ENCODE data around the gene SLC12A6. TPM values are rescaled to one million over a fixed set of nuclear protein-coding genes. Genes with fewer than 3 reads are reported as not detected.
"Not testable (repeated sequence)": the region's sequence is repeated elsewhere in the genome, so short reads cannot be mapped to it uniquely, and the experiment has no call there.

The SLC12A6 gene
- total RNA-seq, 1 experiment from 2014 or later: 15.1 TPM

DNA sequence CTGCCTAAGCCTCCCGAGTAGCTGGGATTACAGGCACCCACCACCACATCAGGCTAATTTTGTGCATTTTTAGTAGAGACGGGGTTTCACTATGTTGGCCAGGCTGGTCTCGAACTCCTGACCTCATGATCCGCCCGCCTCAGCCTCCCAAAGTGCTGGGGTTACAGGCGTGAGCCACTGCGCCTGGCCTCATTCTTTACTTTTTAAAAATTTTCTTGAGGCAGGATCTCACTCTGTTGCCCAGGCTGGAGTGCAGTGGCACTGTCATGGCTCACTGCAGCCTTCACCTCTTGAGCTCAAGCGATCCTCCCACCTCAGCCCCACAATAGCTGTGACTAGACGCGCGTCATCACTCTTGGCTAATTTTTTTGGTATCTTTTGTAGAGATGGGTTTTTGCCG, 15.4 kb upstream of the SLC12A6 start:
- DNase-seq (ENCODE audit: low read depth, low spot score); H4K20me1 ChIP-seq (ENCODE audit: insufficient read depth); intact Hi-C loops (cut with micrococcal nuclease); BruUV-seq (replicated peaks); H3K9me3 ChIP-seq (ENCODE audit: control insufficient read depth in 1 of 2, insufficient read depth in 1 of 2, low read depth in 1 of 2, low read length in 2 of 2); ATAC-seq; H3K27me3 ChIP-seq (ENCODE audit: insufficient read depth, low read length); H3K27ac ChIP-seq (ENCODE audit: low read depth, low read length); H3K9ac ChIP-seq (ENCODE audit: low read length); H3K4me1 ChIP-seq (ENCODE audit: control insufficient read depth in 1 of 2, insufficient read depth in 2 of 2, low read length in 2 of 2); H2AFZ ChIP-seq (ENCODE audit: low read depth, low read length, poor library complexity, severe bottlenecking); H3K36me3 ChIP-seq (ENCODE audit: control insufficient read depth in 1 of 2, insufficient read depth in 2 of 2, low read length in 2 of 2); H3K4me3 ChIP-seq (replicated peaks in 1 of 2; ENCODE audit: low read depth in 1 of 2, low read length in 2 of 2); H3K9me2 ChIP-seq (ENCODE audit: insufficient read depth); POLR2A ChIA-PET; H3K4me2 ChIP-seq (ENCODE audit: low read length); RAD21 ChIA-PET (ENCODE audit: low non-redundant PET in 1 of 2, low total read pairs in 2 of 2, uncharacterized antibody in 2 of 2, unreplicated experiment in 2 of 2); H3K79me2 ChIP-seq (ENCODE audit: insufficient read depth, low read length): not testable (repeated sequence)
- CTCF ChIA-PET: interaction anchor here (0.9 kb wide), 1 partner anchor 15 kb away, joined by 3 read pairs; no protein-coding TSS in a partner anchor

DNA sequence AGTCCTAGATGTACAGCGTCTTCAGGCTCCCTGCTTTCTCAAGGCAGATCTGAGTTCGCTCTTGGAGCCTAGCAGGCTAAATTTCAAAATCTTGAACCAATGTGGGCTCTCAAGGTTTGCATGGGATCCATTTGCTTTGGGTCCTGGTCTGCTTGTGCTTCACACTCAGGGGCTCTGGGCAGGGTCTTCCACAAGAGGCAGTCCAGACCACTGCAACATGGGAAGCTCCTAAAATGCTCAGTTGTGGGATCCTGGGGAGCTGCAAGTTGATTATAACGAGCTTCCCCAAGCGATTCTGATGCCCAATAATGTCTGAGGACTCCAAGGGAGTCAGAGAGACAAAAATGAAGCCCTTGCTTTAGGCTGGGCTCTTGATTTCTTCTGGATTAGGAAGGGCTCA, 12.2 kb upstream of the SLC12A6 start:
- H3K9ac ChIP-seq (ENCODE audit: low read length): no peak overlapping the region
- H3K9me2 ChIP-seq (ENCODE audit: insufficient read depth): no peaks in the 10 kb centered on the region
- H3K27me3 ChIP-seq (ENCODE audit: insufficient read depth, low read length): no peaks in the 10 kb centered on the region
- H3K4me1 ChIP-seq (ENCODE audit: control insufficient read depth in 1 of 2, insufficient read depth in 2 of 2, low read length in 2 of 2): no peaks in the 10 kb centered on the region
- no peak for ATAC-seq
- H3K36me3 ChIP-seq (ENCODE audit: control insufficient read depth in 1 of 2, insufficient read depth in 2 of 2, low read length in 2 of 2): no peaks in the 10 kb centered on the region
- no peak overlapping the region for H2AFZ ChIP-seq (ENCODE audit: low read depth, low read length, poor library complexity, severe bottlenecking)
- H3K27ac ChIP-seq (ENCODE audit: low read depth, low read length): no peak overlapping the region
- no TSS peak for BruUV-seq (replicated peaks)
- H3K4me3 ChIP-seq (replicated peaks in 1 of 2; ENCODE audit: low read depth in 1 of 2, low read length in 2 of 2): no peak overlapping the region
- no peak for DNase-seq (ENCODE audit: low read depth, low spot score)
- intact Hi-C loops (cut with micrococcal nuclease): no loop called here
- POLR2A ChIA-PET: no interaction called here
- no peaks in the 10 kb centered on the region for H4K20me1 ChIP-seq (ENCODE audit: insufficient read depth)
- no peaks in the 10 kb centered on the region for H3K9me3 ChIP-seq (ENCODE audit: control insufficient read depth in 1 of 2, insufficient read depth in 1 of 2, low read depth in 1 of 2, low read length in 2 of 2)
- TF ChIP-seq ZFX (IDR thresholded peaks at IDR 0.05): no peak
- TF ChIP-seq, protein P1, sequence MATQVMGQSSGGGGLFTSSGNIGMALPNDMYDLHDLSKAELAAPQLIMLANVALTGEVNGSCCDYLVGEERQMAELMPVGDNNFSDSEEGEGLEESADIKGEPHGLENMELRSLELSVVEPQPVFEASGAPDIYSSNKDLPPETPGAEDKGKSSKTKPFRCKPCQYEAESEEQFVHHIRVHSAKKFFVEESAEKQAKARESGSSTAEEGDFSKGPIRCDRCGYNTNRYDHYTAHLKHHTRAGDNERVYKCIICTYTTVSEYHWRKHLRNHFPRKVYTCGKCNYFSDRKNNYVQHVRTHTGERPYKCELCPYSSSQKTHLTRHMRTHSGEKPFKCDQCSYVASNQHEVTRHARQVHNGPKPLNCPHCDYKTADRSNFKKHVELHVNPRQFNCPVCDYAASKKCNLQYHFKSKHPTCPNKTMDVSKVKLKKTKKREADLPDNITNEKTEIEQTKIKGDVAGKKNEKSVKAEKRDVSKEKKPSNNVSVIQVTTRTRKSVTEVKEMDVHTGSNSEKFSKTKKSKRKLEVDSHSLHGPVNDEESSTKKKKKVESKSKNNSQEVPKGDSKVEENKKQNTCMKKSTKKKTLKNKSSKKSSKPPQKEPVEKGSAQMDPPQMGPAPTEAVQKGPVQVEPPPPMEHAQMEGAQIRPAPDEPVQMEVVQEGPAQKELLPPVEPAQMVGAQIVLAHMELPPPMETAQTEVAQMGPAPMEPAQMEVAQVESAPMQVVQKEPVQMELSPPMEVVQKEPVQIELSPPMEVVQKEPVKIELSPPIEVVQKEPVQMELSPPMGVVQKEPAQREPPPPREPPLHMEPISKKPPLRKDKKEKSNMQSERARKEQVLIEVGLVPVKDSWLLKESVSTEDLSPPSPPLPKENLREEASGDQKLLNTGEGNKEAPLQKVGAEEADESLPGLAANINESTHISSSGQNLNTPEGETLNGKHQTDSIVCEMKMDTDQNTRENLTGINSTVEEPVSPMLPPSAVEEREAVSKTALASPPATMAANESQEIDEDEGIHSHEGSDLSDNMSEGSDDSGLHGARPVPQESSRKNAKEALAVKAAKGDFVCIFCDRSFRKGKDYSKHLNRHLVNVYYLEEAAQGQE (IDR thresholded peaks at IDR 0.05; ENCODE audit: low read depth): no peak
- TF ChIP-seq SP1 (IDR thresholded peaks at IDR 0.05; ENCODE audit: low read depth): no peak
- no peak for TF ChIP-seq EZH2 (IDR thresholded peaks at IDR 0.05)
- no peak for TF ChIP-seq EZH2phosphoT487 (IDR thresholded peaks at IDR 0.05; ENCODE audit: borderline replicate concordance)
- no peak for TF ChIP-seq TCF7L2 (IDR thresholded peaks at IDR 0.05; ENCODE audit: borderline replicate concordance, extremely low read depth, insufficient read depth, insufficient read length)
- no peak for TF ChIP-seq CBX3 (IDR thresholded peaks at IDR 0.05; ENCODE audit: low read depth)
- TF ChIP-seq, protein P2, sequence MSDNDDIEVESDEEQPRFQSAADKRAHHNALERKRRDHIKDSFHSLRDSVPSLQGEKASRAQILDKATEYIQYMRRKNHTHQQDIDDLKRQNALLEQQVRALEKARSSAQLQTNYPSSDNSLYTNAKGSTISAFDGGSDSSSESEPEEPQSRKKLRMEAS (IDR thresholded peaks at IDR 0.05): no peak
- no peak for TF ChIP-seq ZNF274 (IDR thresholded peaks at IDR 0.05; ENCODE audit: low read depth, low read length)
- TF ChIP-seq ELF1 (IDR thresholded peaks at IDR 0.05; ENCODE audit: borderline replicate concordance, low read depth): no peak
- TF ChIP-seq SRF (IDR thresholded peaks at IDR 0.05; ENCODE audit: low read depth): no peak
- no peak for TF ChIP-seq EGR1 (IDR thresholded peaks at IDR 0.05; ENCODE audit: low read depth)
- no peak for TF ChIP-seq POLR2A (IDR thresholded peaks at IDR 0.05; ENCODE audit: borderline replicate concordance, extremely low read depth, insufficient read depth, insufficient read length)
- no peak for TF ChIP-seq FOSL1 (IDR thresholded peaks at IDR 0.05; ENCODE audit: low read depth)
- TF ChIP-seq, protein P3, sequence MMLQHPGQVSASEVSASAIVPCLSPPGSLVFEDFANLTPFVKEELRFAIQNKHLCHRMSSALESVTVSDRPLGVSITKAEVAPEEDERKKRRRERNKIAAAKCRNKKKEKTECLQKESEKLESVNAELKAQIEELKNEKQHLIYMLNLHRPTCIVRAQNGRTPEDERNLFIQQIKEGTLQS (IDR thresholded peaks at IDR 0.05): no peak
- no peak for TF ChIP-seq POLR2AphosphoS5 (IDR thresholded peaks at IDR 0.05; ENCODE audit: low read depth, low read length)
- TF ChIP-seq, protein P4, sequence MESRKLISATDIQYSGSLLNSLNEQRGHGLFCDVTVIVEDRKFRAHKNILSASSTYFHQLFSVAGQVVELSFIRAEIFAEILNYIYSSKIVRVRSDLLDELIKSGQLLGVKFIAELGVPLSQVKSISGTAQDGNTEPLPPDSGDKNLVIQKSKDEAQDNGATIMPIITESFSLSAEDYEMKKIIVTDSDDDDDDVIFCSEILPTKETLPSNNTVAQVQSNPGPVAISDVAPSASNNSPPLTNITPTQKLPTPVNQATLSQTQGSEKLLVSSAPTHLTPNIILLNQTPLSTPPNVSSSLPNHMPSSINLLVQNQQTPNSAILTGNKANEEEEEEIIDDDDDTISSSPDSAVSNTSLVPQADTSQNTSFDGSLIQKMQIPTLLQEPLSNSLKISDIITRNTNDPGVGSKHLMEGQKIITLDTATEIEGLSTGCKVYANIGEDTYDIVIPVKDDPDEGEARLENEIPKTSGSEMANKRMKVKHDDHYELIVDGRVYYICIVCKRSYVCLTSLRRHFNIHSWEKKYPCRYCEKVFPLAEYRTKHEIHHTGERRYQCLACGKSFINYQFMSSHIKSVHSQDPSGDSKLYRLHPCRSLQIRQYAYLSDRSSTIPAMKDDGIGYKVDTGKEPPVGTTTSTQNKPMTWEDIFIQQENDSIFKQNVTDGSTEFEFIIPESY (IDR thresholded peaks at IDR 0.05; ENCODE audit: extremely low read depth, insufficient replicate concordance, low read length): no peak
- TF ChIP-seq JUND (IDR thresholded peaks at IDR 0.05): no peak
- CTCF ChIA-PET: no interaction called here
- H3K4me2 ChIP-seq (ENCODE audit: low read length): no peak overlapping the region
- RAD21 ChIA-PET (ENCODE audit: low non-redundant PET in 1 of 2, low total read pairs in 2 of 2, uncharacterized antibody in 2 of 2, unreplicated experiment in 2 of 2): no interaction called here
- H3K79me2 ChIP-seq (ENCODE audit: insufficient read depth, low read length): no peaks in the 10 kb centered on the region
